Right kidney (tissue), 1 donor: ENCODE results near the gene PDYN.

Experiments used
- DNase-seq: peaks from one replicate; pipeline ENCODE4 v3.0.0-alpha.2; 2016

The PDYN gene

GRCh38 chr20:1994627-1995026 lies 769 bp upstream of the PDYN start:
- DNase-seq = no peak

DNA sequence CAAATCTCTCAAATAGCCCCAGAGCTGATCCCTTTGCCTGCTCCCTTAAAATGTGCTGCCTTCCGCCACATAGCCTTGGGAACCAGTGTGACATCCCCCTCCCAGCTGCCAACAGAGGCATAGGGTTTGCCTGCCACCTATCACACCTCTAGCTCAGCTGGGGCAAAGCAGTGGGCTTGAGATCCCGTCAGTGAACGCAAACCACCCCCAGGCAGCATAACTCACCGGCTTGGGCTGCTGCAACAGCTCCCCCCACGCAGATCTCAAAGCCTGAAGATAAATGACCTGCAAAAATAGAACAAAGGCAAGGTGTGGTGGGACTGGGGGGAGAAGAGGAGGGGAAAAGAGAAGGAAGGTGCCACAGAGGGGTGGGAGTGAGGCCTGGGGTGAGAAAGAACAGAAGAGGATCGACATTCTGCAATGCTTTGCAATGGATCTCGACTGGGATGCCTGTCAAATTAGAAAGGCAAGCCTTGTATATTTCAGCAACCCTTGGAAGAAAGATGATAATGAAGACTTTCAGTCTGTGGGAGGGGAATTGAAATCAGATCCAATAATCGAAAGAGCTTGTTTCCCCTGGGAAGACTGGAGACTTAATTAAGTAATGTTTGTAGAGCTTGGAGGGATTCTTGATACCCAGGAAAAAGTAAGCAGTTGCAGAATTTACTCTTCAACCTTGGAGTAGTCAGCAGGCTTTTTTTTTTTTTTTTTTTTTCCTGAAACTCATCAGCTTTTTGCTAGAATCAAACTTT lies 1.3 kb downstream of the PDYN start:
- no peak for DNase-seq

GRCh38 chr20:1987826-1988225 lies 6.0 kb downstream of the PDYN start:
- no peak for DNase-seq

DNA sequence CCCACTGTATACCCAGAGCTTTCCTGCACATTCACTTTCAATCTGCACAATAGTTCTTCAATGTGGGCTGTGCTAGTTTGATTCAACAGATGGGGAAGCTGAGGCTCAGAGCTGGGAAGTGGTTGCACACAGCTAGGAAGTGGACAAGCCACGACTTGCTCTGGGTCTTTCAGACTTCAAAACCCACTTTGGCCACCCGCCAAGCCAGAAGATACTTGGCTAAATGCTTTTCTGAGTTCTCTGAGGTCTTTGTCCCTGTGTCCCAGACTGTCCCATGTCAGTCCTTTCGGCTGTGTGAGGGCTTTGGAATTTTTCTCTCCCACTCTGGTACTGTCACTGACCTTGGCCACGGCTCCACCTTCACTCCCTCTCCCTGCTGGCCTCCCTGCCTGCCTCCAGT lies 10.6 kb downstream of the PDYN start:
- no peak for DNase-seq

GRCh38 chr20:1982686-1983085 lies 11.2 kb downstream of the PDYN start:
- no peak for DNase-seq

DNA sequence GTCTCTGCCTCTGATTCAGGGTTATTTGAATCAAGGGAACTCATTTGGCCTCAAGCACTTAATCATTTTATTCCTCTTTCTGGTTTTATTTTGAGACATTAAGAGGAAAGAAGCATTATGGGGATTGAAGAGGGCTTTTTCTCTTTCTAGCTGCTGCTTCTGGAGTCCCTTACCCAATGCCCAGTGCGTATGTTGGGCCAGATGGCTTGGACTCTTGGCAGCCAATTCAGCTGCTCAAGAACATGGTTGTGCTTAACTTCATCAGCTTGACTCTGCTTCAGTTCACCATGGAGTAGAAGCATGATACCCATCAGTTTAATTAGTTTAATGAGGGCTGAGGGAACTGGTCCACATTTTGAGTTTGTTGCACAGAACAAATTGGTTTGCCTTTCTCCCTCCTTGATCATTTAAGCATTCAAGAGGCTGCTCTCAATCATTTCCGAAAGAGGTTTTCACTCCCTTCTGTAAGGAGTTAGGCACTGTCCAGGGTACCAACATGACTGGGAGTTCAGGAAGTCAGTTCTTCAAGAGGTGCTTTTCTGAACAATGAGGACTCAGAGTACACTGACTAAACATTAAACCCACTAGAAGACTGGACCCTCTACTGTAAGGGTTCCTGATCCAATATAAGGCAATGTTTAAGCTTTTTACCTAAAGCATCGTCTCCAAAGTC lies 14.6 kb downstream of the PDYN start:
- DNase-seq = no peak

GRCh38 chr20:1975291-1975690 lies 18.6 kb downstream of the PDYN start:
- no peak for DNase-seq

DNA sequence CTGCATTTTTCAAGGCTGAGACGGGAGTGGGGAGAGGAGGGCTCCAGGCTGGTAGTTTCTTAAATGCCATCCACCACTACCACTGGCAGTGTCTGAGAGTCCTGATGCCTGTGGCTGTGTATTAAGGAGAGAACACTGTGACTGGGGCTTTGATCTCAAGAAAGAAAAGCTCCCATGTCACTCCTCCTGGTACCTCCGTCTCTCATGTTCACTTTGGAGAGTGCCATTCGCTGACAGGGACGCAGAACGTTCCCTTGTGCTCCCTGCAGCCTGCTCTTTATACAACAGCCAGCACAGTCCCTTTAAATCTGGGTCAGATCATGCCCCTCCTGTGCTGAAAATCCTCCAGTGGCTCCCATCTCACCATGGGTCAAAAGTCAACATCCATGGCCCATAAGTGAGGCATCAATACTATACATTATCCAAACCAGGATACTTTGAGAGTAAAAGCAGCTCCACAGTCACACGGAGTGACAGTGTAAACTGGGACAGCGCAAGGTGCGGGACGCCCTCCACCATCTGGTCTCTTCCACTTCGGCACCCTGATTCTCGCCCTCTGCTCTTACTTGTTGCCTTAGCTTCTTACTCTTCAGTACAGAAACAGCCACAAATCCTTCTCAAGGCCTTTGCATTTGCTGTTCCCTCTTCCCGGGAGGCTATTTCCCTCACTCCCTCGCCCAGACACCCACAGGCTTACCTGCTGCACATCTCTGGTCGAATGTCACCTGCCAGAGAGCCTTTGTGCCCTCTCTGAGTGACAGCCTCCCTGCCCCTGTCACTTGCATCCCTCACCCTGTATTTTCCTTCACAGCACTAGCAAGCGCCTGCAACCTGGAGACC lies 20.0 kb downstream of the PDYN start:
- DNase-seq = no peak

GRCh38 chr20:1971893-1972586 lies 21.8 kb downstream of the PDYN start:
- no peak for DNase-seq

- DNase-seq = no peak
Measured at GRCh38 chr20:1968964-1969363, 24.9 kb downstream of the PDYN start.

GRCh38 chr20:1965520-1966351 lies 28.1 kb downstream of the PDYN start:
- peak; percentile 69 for DNase-seq

GRCh38 chr20:1964659-1965405 lies 29.0 kb downstream of the PDYN start:
- no peak for DNase-seq

DNA sequence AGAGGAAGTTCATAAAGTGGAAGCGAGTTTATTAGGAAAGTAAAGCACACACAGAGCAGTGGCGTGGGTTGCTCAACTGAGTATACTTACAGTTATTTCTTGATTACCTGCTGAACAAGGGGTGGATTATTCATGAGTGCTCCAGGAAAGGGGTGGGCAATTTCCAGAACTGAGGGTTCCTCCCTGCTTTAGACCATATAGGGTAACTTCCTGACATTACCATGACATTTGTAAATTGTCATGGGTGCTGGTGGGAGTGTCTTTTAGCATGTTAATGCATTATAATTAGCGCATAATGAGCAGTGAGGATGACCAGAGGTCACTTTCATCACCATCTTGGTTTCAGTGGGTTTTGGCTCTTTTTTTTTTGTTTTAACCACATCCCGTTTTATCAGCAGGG lies 29.8 kb downstream of the PDYN start:
- no peak for DNase-seq

- no peak for DNase-seq
Measured at GRCh38 chr20:1961374-1961773, 32.5 kb downstream of the PDYN start.

DNA sequence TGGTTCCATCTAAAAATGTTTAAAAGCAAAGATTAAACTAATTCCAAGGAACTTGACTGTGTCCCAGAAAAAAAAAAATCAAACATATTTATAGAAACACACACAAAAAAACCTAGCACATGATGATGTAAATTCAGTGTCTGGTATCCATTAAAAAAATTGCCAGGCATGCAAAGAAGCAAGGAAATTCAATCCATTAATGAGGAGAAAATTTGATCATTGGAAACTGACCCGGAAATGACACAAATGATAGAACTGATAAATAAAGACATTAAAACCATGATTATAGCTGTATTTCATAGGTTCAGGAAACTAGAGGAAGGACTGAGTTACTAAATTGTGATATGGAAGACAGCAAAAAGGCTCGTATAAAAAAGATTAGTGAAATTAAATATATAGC lies 34.7 kb downstream of the PDYN start:
- no peak for DNase-seq

- no peak for DNase-seq
Measured at GRCh38 chr20:1958426-1958825, 35.4 kb downstream of the PDYN start.

DNA sequence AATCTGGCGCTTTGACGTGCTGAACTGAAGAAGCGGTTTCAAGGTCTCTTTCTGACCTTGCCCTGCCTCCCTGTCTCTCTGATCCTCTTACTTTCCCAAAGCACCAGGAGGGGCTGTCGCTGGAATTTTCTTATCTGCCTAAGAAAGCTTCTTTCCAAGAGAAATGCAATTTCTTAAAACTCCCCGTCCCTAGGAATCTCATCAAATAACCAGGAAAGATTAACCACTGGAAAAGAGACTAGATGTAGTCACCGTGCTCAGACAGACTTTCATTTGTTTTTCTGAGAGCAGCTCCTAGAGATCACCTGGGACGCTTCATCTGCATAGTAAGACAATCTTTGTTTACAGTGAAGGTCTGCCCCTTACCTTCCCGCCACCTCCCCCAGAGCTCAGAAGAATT lies 38.6 kb downstream of the PDYN start:
- no peak for DNase-seq

GRCh38 chr20:1953621-1954020 lies 40.2 kb downstream of the PDYN start:
- DNase-seq = no peak

GRCh38 chr20:1952737-1953530 lies 40.9 kb downstream of the PDYN start:
- no peak for DNase-seq
